Measurements from ENCODE around the gene EFCAB6.

The EFCAB6 gene

GRCh38 chr22:43505896-43506295 is 306.2 kb downstream of the EFCAB6 start:
- Mint-ChIP-seq H3K4me1 (no peaks in the 10 kb centered on the region), H3K4me3 (no peak overlapping the region), H3K36me3 (ENCODE audit: low read depth) (no peaks in the 10 kb centered on the region), H3K27me3 (ENCODE audit: low read depth, poor library complexity) (peaks cover 19% of the 10 kb centered on the region), H3K9me3 (no peaks in the 10 kb centered on the region), H3K27ac (no peak overlapping the region)
- DNase-seq, result no peak
- no peak for TF ChIP-seq CTCF (IDR thresholded peaks at IDR 0.05)

GRCh38 chr22:43505423-43505822 is 306.7 kb downstream of the EFCAB6 start:
- Mint-ChIP-seq H3K27ac (no peak overlapping the region), H3K27me3 (ENCODE audit: low read depth, poor library complexity) (peaks cover 19% of the 10 kb centered on the region), H3K9me3 (no peaks in the 10 kb centered on the region), H3K4me3 (no peak overlapping the region), H3K4me1 (no peaks in the 10 kb centered on the region), H3K36me3 (ENCODE audit: low read depth) (no peaks in the 10 kb centered on the region)
- no peak for TF ChIP-seq CTCF (IDR thresholded peaks at IDR 0.05)
- no peak for DNase-seq

- TF ChIP-seq CTCF (IDR thresholded peaks at IDR 0.05), result no peak
- H3K36me3 Mint-ChIP-seq (ENCODE audit: low read depth), result no peaks in the 10 kb centered on the region
- no peak overlapping the region for H3K27ac Mint-ChIP-seq
- no peaks in the 10 kb centered on the region for H3K9me3 Mint-ChIP-seq
- no peak for DNase-seq
- H3K27me3 Mint-ChIP-seq (ENCODE audit: low read depth, poor library complexity), result peaks cover 17% of the 10 kb centered on the region
- no peak overlapping the region for H3K4me3 Mint-ChIP-seq
- no peaks in the 10 kb centered on the region for H3K4me1 Mint-ChIP-seq
Measured at GRCh38 chr22:43504666-43505261, 307.3 kb downstream of the EFCAB6 start.

GRCh38 chr22:43504068-43504467 is 308.0 kb downstream of the EFCAB6 start:
- no peak for TF ChIP-seq CTCF (IDR thresholded peaks at IDR 0.05)
- Mint-ChIP-seq H3K27ac (no peak overlapping the region), H3K36me3 (ENCODE audit: low read depth) (no peaks in the 10 kb centered on the region), H3K4me3 (no peak overlapping the region), H3K4me1 (no peaks in the 10 kb centered on the region), H3K27me3 (ENCODE audit: low read depth, poor library complexity) (peaks cover 15% of the 10 kb centered on the region), H3K9me3 (peaks cover 5% of the 10 kb centered on the region)
- DNase-seq, result no peak

GRCh38 chr22:43502306-43502874 is 309.7 kb downstream of the EFCAB6 start:
- no peak for TF ChIP-seq CTCF (IDR thresholded peaks at IDR 0.05)

GRCh38 chr22:43501878-43502277 is 310.2 kb downstream of the EFCAB6 start:
- no peak for TF ChIP-seq CTCF (IDR thresholded peaks at IDR 0.05)
- H3K27ac Mint-ChIP-seq, result no peak overlapping the region
- no peak for DNase-seq

More at GRCh38 chr22:43502306-43502874, 309.7 kb downstream of the EFCAB6 start:
- Mint-ChIP-seq H3K27ac (no peak overlapping the region), H3K4me3 (no peak overlapping the region), H3K4me1 (no peaks in the 10 kb centered on the region), H3K27me3 (ENCODE audit: low read depth, poor library complexity) (peaks cover 15% of the 10 kb centered on the region), H3K9me3 (peaks cover 15% of the 10 kb centered on the region), H3K36me3 (ENCODE audit: low read depth) (no peaks in the 10 kb centered on the region)
- no peak for DNase-seq

More at GRCh38 chr22:43501878-43502277, 310.2 kb downstream of the EFCAB6 start:
- Mint-ChIP-seq H3K4me3 (no peak overlapping the region), H3K36me3 (ENCODE audit: low read depth) (no peaks in the 10 kb centered on the region), H3K9me3 (peaks cover 20% of the 10 kb centered on the region), H3K4me1 (no peaks in the 10 kb centered on the region), H3K27me3 (ENCODE audit: low read depth, poor library complexity) (peaks cover 15% of the 10 kb centered on the region)

All from nephron progenitor cell (in vitro differentiated cells).